Measurements from ENCODE around the gene ELMO1. TPM values are rescaled to one million over a fixed set of nuclear protein-coding genes. Genes with fewer than 3 reads are reported as not detected.

Gene ELMO1
- total and polyA plus RNA-seq, 2 experiments from 2014 or later, result 6.5 to 24.9 TPM

GRCh38 chr7:37251222-37251621, 197.4 kb downstream of the ELMO1 start:
- Histone ChIP-seq H3K27ac (ENCODE audit: low read depth) (no peak overlapping the region), H3K9me2 (ENCODE audit: insufficient read depth) (no peaks in the 10 kb centered on the region), H2AFZ (no peak overlapping the region), H4K20me1 (replicated peaks; ENCODE audit: insufficient read depth) (no peaks in the 10 kb centered on the region), H3K36me3 (ENCODE audit: insufficient read depth) (no peaks in the 10 kb centered on the region), H3K79me2 (replicated peaks; ENCODE audit: insufficient read depth) (no peaks in the 10 kb centered on the region), H3K27me3 (ENCODE audit: insufficient read depth) (no peaks in the 10 kb centered on the region), H3F3A (replicated peaks; ENCODE audit: low read depth) (peaks cover 11% of the 10 kb centered on the region), H3K4me2 (no peak overlapping the region), H3K4me3 (no peak overlapping the region), H3K4me1 (ENCODE audit: insufficient read depth) (peaks cover 29% of the 10 kb centered on the region)
- DNase-seq (ENCODE audit: low spot score), result no peak
- no peak for ATAC-seq
- Mint-ChIP-seq H3K27ac (peak overlapping the region; percentile 26; the same call in 1 of the 2 replicates), H3K27me3 (ENCODE audit: insufficient read depth, low read depth, poor library complexity) (peaks cover 5% of the 10 kb centered on the region), H3K4me1 (peaks cover 38% of the 10 kb centered on the region), H3K9me3 (peaks cover 13% of the 10 kb centered on the region), H3K36me3 (ENCODE audit: low read depth) (peaks cover 22% of the 10 kb centered on the region), H3K4me3 (no peak overlapping the region)
- TF ChIP-seq ZNF462 (CRISPR knock-in tag; IDR thresholded peaks at IDR 0.05), result no peak
- TF ChIP-seq STAT1 (IDR thresholded peaks at IDR 0.05; ENCODE audit: unreplicated experiment), result no peak
- TF ChIP-seq CTCF (conservative IDR thresholded peaks at IDR 0.05; ENCODE audit: low read depth in 2 of 2), result no peak
- TF ChIP-seq REST (IDR thresholded peaks at IDR 0.05; ENCODE audit: unreplicated experiment), result no peak
- TF ChIP-seq ZNF114 (CRISPR knock-in tag; IDR thresholded peaks at IDR 0.05), result no peak
- no peak for TF ChIP-seq ETS1 (IDR thresholded peaks at IDR 0.05)
- no peak for TF ChIP-seq NANOG (IDR thresholded peaks at IDR 0.05; ENCODE audit: borderline replicate concordance)
- TF ChIP-seq EZH2phosphoT487 (IDR thresholded peaks at IDR 0.05; ENCODE audit: unreplicated experiment), result no peak
- no peak for TF ChIP-seq POLR2AphosphoS5 (IDR thresholded peaks at IDR 0.05; ENCODE audit: low read depth)

All from GM23338 (cell line).